ENCODE data around the gene SLC49A4. TPM values are rescaled to one million over a fixed set of nuclear protein-coding genes. Genes with fewer than 3 reads are reported as not detected.

Gene SLC49A4
- total and polyA plus RNA-seq, 2 of the 13 experiments (the other 11 are each of a cell fraction or from before 2014, with no cell fraction given) = 6.5 to 16.3 TPM

- peaks cover 59% of the 10 kb centered on the region for H3K4me1 ChIP-seq (ENCODE audit: insufficient read depth, low read length)
- H4K20me1 ChIP-seq (ENCODE audit: insufficient read depth, low read length) = no peaks in the 10 kb centered on the region
- ChIA-PET POLR2A (interaction anchor here (0.8 to 1.3 kb wide), 5 partner anchors 10 to 378 kb away, joined by 3 to 4 read pairs (median 3); partner anchors contain the start of gene WDR5B), CTCF (ENCODE audit: low intra/inter-chr PET ratio, low total read pairs) (no interaction called here)
- H3K27ac ChIP-seq (ENCODE audit: extremely low read length, insufficient read depth, low read length) = peak overlapping the region; percentile 86
- H3K79me2 ChIP-seq (ENCODE audit: insufficient read depth, low read length) = peaks cover 3% of the 10 kb centered on the region
- peak overlapping the region; percentile 80 for H3K9ac ChIP-seq (ENCODE audit: insufficient read depth, low read depth, low read length)
- DNase-seq (ENCODE audit: low spot score) = no peak
- no peak for ATAC-seq
- H3K4me3 ChIP-seq (replicated peaks in 1 of 3; ENCODE audit: insufficient read depth in 1 of 3, low read depth in 2 of 3, low read length in 3 of 3) = peak overlapping the region; percentile 68 to 83 (median 75)
- 1% methylated on average over 6 of the region's 6 CpGs for WGBS (ENCODE audit: low lambda C conversion rate)
- H3K27me3 ChIP-seq (ENCODE audit: control insufficient read depth in 1 of 2, insufficient read depth in 2 of 2, low read length in 2 of 2) = no peaks in the 10 kb centered on the region
- peak overlapping the region; percentile 32 for H2AFZ ChIP-seq (ENCODE audit: low read length)
- H3K4me2 ChIP-seq (ENCODE audit: low read depth, low read length) = peak overlapping the region; percentile 96
- in situ Hi-C loops (cut with HindIII; ENCODE audit: extremely low pct_ligation_motif_present, low pct_unique_long_range_greater_than_20kb) = no loop called here
- no TSS peak for BruUV-seq (replicated peaks)
- no peaks in the 10 kb centered on the region for H3K9me3 ChIP-seq (ENCODE audit: low read length)
- no peaks in the 10 kb centered on the region for H3K36me3 ChIP-seq (replicated peaks in 1 of 2; ENCODE audit: control insufficient read depth in 1 of 2, insufficient read depth in 2 of 2, low read length in 2 of 2)
- FAIRE-seq = no peak
- peak; percentile 18 for TF ChIP-seq CREM (IDR thresholded peaks at IDR 0.05)
- no peak for TF ChIP-seq CREM (CRISPR knock-in tag; IDR thresholded peaks at IDR 0.05)
- peak; percentile 88 for TF ChIP-seq CREB1 (IDR thresholded peaks at IDR 0.05)
- TF ChIP-seq CREB1 (CRISPR knock-in tag; IDR thresholded peaks at IDR 0.05) = no peak
- peak; percentile 8; the same call in 1 of the 2 replicates for TF ChIP-seq ARNT2 (CRISPR knock-in tag; IDR thresholded peaks at IDR 0.05; ENCODE audit: low read depth)
- TF ChIP-seq TCF7 (IDR thresholded peaks at IDR 0.05; ENCODE audit: low read depth) = 0 out of 2 replicates have a peak, but pooled peaks have one; percentile 5
- TF ChIP-seq ZNF136 (CRISPR knock-in tag; IDR thresholded peaks at IDR 0.05; ENCODE audit: low read depth) = 0 out of 2 replicates have a peak, but pooled peaks have one; percentile 13
- TF ChIP-seq BRD4 (CRISPR knock-in tag; IDR thresholded peaks at IDR 0.05) = no peak
- intact Hi-C loops (cut with micrococcal nuclease; ENCODE audit: unreplicated experiment) = loop anchor here (2.0 kb wide), 1 partner anchor 40 kb away; no protein-coding TSS in a partner anchor
Observed at GRCh38 chr3:122794483-122794778, 438 bp upstream of the SLC49A4 start.

- CTCF ChIA-PET (ENCODE audit: low intra/inter-chr PET ratio, low total read pairs) = no interaction called here
- TF ChIP-seq ZNF800 (CRISPR knock-in tag; IDR thresholded peaks at IDR 0.05) (0 out of 2 replicates have a peak, but pooled peaks have one; percentile 9), MAX (IDR thresholded peaks at IDR 0.05) (0 out of 2 replicates have a peak, but pooled peaks have one; percentile 2), ZNF839 (CRISPR knock-in tag; IDR thresholded peaks at IDR 0.05; ENCODE audit: borderline replicate concordance) (no peak), TCF7 (IDR thresholded peaks at IDR 0.05; ENCODE audit: low read depth) (0 out of 2 replicates have a peak, but pooled peaks have one; percentile 40), BORCS8-MEF2B (CRISPR knock-in tag; IDR thresholded peaks at IDR 0.05) (no peak), TBX3 (IDR thresholded peaks at IDR 0.05; ENCODE audit: borderline replicate concordance) (peak; percentile 41; the same call in 1 of the 2 replicates), ATF6 (CRISPR knock-in tag; conservative IDR thresholded peaks at IDR 0.05) (no peak), SOX6 (IDR thresholded peaks at IDR 0.05) (no peak), SOX6 (CRISPR knock-in tag; IDR thresholded peaks at IDR 0.05) (0 out of 2 replicates have a peak, but pooled peaks have one; percentile 6)
Observed at GRCh38 chr3:122795674-122796195, 866 bp downstream of the SLC49A4 start.

More at GRCh38 chr3:122795674-122796195, 866 bp downstream of the SLC49A4 start:
- POLR2A ChIA-PET = no interaction called here
- Histone ChIP-seq H3K27ac (ENCODE audit: extremely low read length, insufficient read depth, low read length) (peak overlapping the region; percentile 86), H3K4me1 (ENCODE audit: insufficient read depth, low read length) (peaks cover 59% of the 10 kb centered on the region), H3K9ac (ENCODE audit: insufficient read depth, low read depth, low read length) (peak overlapping the region; percentile 80), H3K4me3 (replicated peaks in 1 of 3; ENCODE audit: insufficient read depth in 1 of 3, low read depth in 2 of 3, low read length in 3 of 3) (peak overlapping the region; percentile 68 to 83 (median 75)), H3K27me3 (ENCODE audit: control insufficient read depth in 1 of 2, insufficient read depth in 2 of 2, low read length in 2 of 2) (no peaks in the 10 kb centered on the region), H2AFZ (ENCODE audit: low read length) (no peak overlapping the region), H3K36me3 (replicated peaks in 1 of 2; ENCODE audit: control insufficient read depth in 1 of 2, insufficient read depth in 2 of 2, low read length in 2 of 2) (no peaks in the 10 kb centered on the region), H3K79me2 (ENCODE audit: insufficient read depth, low read length) (peaks cover 3% of the 10 kb centered on the region), H3K9me3 (ENCODE audit: low read length) (no peaks in the 10 kb centered on the region), H4K20me1 (ENCODE audit: insufficient read depth, low read length) (no peaks in the 10 kb centered on the region), H3K4me2 (ENCODE audit: low read depth, low read length) (peak overlapping the region; percentile 96)
- TSS peak; percentile 72 for BruUV-seq (replicated peaks)
- intact Hi-C loops (cut with micrococcal nuclease; ENCODE audit: unreplicated experiment) = loop anchor here (2.0 kb wide), 1 partner anchor 41 kb away; no protein-coding TSS in a partner anchor
- in situ Hi-C loops (cut with HindIII; ENCODE audit: extremely low pct_ligation_motif_present, low pct_unique_long_range_greater_than_20kb) = no loop called here
- WGBS (ENCODE audit: low lambda C conversion rate) = 4% methylated on average over 11 of the region's 11 CpGs
- peak; percentile 29 for DNase-seq (ENCODE audit: low spot score)
- no peak for ATAC-seq
- no peak for FAIRE-seq

Data from HepG2 (cell line).